Lower leg skin (tissue), 4 donors: Measurements from ENCODE around the gene TEC. TPM values are rescaled to one million over a fixed set of nuclear protein-coding genes. Genes with fewer than 3 reads are reported as not detected.

Experiments used
- DNase-seq, 2 donors: peaks; one replicate each; pipeline ENCODE4 v3.0.0-alpha.2; 2019; ENCODE audit warnings: low spot score in 2 of 2
- H3K4me3 ChIP-seq: fragments of 200-600 bp; sonication (generic); 2 replicates; pipeline ENCODE4 v1.5.1; 2017; ENCODE audit warnings: mild to moderate bottlenecking, low read depth; ENCODE audit not compliant: poor library complexity, severe bottlenecking
- CTCF ChIP-seq, 3 donors: fragments of 450-650 bp; IDR thresholded peaks; one replicate each; pipeline ENCODE4 v1.5.1; 2016; ENCODE audit warnings: antibody characterized with exemption in 3 of 3, mild to moderate bottlenecking in 3 of 3, moderate library complexity in 2 of 3
- POLR2A ChIP-seq, 2 donors: fragments of 450-650 bp; IDR thresholded peaks; one replicate each; pipeline ENCODE4 v1.6.1; 2016 to 2017; ENCODE audit warnings: antibody characterized with exemption in 2 of 2, mild to moderate bottlenecking in 1 of 2, moderate library complexity in 1 of 2
- WGBS, 2 donors: methylation state at CpG; one replicate each; pipeline ENCODE4 v1.1.5; 2018; 5-methylcytosine and 5-hydroxymethylcytosine counted together
- intact Hi-C: fragments of 100-400 bp; cut with DNase I; formaldehyde crosslinking; loops from one replicate; pipeline ENCODE4 v1.15.0; 2023; ENCODE audit warnings: low total_unique reads
- total RNA-seq, 4 donors: library from RNA; depleted of rRNA; stranded (reverse); fragments of >200 nt; gene quantifications; one replicate each; pipeline ENCODE4 v1.1.0, GENCODE V29; 2016

Gene TEC
- total RNA-seq, 4 donors from 2014 or later: 6.8 to 10.5 (median 8.8) TPM

GRCh38 chr4:48149827-48150370 lies 119.7 kb downstream of the TEC start:
- no peak for DNase-seq
- H3K4me3 ChIP-seq: no peak overlapping the region
- WGBS, 2 donors: 84 to 93% methylated on average over 3 of the region's 3 CpGs
- intact Hi-C loops: no loop called here
- TF ChIP-seq CTCF (IDR thresholded peaks at IDR 0.05) (no peak), POLR2A (IDR thresholded peaks at IDR 0.05) (no peak)

- TF ChIP-seq POLR2A (IDR thresholded peaks at IDR 0.05) (no peak), CTCF (IDR thresholded peaks at IDR 0.05) (no peak)
- DNase-seq: no peak
- H3K4me3 ChIP-seq: no peak overlapping the region
- WGBS, 2 donors: 93 to 97% methylated on average over 1 of the region's 1 CpG
- intact Hi-C loops: no loop called here
Observed at GRCh38 chr4:48147621-48148020, 122.0 kb downstream of the TEC start.

GRCh38 chr4:48141048-48141447 lies 128.6 kb downstream of the TEC start:
- no peak for TF ChIP-seq POLR2A (IDR thresholded peaks at IDR 0.05)
- no peak for TF ChIP-seq CTCF (IDR thresholded peaks at IDR 0.05)
- no peak overlapping the region for H3K4me3 ChIP-seq
- 52 to 53% methylated on average over 2 of the region's 2 CpGs for WGBS, 2 donors
- intact Hi-C loops: no loop called here
- no peak for DNase-seq

- 51 to 65% methylated on average over 3 of the region's 3 CpGs for WGBS, 2 donors
- intact Hi-C loops: no loop called here
- no peak for TF ChIP-seq CTCF (IDR thresholded peaks at IDR 0.05)
- no peak for TF ChIP-seq POLR2A (IDR thresholded peaks at IDR 0.05)
- H3K4me3 ChIP-seq: no peak overlapping the region
- no peak for DNase-seq
Observed at GRCh38 chr4:48139691-48140090, 129.9 kb downstream of the TEC start.

GRCh38 chr4:48138936-48139335 lies 130.7 kb downstream of the TEC start:
- intact Hi-C loops: no loop called here
- DNase-seq: no peak
- WGBS, 2 donors: 79 to 85% methylated on average over 3 of the region's 3 CpGs
- H3K4me3 ChIP-seq: no peak overlapping the region
- TF ChIP-seq POLR2A (IDR thresholded peaks at IDR 0.05) (no peak), CTCF (IDR thresholded peaks at IDR 0.05) (no peak)

GRCh38 chr4:48138511-48138910 lies 131.1 kb downstream of the TEC start:
- WGBS, 2 donors: 92% methylated on average over 7 of the region's 7 CpGs
- TF ChIP-seq CTCF (IDR thresholded peaks at IDR 0.05): no peak
- no peak for TF ChIP-seq POLR2A (IDR thresholded peaks at IDR 0.05)
- no peak for DNase-seq
- intact Hi-C loops: no loop called here
- no peak overlapping the region for H3K4me3 ChIP-seq
